ENCODE measurements around the gene TGFB3.

DNA sequence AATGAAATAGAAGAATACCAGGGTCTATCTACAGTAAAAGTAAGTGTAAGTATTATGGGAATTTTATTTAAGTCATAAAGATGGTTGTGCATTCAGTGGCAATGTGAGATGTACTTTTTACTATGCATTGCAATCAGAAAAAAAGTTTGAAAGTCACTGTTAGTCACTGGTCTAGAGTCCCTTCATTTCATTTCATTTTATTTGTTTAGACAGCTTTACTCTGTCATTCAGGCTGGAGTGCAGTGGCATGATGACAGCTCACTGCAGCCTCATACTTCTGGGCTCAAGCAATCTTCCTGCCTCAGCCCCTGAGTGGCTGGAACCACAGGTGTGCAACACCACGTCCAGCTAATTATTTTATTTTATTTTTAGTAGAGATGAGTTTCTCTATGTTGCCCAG, 42.6 kb downstream of the TGFB3 start:
- TF ChIP-seq POLR2A (IDR thresholded peaks at IDR 0.05), result no peak
- TF ChIP-seq, protein P1, sequence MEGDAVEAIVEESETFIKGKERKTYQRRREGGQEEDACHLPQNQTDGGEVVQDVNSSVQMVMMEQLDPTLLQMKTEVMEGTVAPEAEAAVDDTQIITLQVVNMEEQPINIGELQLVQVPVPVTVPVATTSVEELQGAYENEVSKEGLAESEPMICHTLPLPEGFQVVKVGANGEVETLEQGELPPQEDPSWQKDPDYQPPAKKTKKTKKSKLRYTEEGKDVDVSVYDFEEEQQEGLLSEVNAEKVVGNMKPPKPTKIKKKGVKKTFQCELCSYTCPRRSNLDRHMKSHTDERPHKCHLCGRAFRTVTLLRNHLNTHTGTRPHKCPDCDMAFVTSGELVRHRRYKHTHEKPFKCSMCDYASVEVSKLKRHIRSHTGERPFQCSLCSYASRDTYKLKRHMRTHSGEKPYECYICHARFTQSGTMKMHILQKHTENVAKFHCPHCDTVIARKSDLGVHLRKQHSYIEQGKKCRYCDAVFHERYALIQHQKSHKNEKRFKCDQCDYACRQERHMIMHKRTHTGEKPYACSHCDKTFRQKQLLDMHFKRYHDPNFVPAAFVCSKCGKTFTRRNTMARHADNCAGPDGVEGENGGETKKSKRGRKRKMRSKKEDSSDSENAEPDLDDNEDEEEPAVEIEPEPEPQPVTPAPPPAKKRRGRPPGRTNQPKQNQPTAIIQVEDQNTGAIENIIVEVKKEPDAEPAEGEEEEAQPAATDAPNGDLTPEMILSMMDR (IDR thresholded peaks at IDR 0.05), result no peak
